MM.1S (cell line): Measurements from ENCODE around the gene PLA2G2E.

ENCODE experiments used
- CTCF ChIP-seq: fragments of 300-600 bp; sonication (generic); IDR thresholded peaks from 2 replicates; pipeline ENCODE4 v1.5.1; 2016; ENCODE audit warnings: antibody characterized with exemption, low read length, mixed read lengths
- EZH2 ChIP-seq: fragments of 300-600 bp; sonication (generic); optimal IDR thresholded peaks from 2 replicates; pipeline ENCODE3; 2017; ENCODE audit warnings: low read depth, mild to moderate bottlenecking, antibody characterized with exemption, low read length, mixed read lengths

GRCh38 chr1:19942088-19942487, 18.7 kb upstream of the PLA2G2E start:
- TF ChIP-seq CTCF (no peak), EZH2 (no peak)
